NCI-H82 treated with DMSO at 0.1 percent for 48 hours (cell line): Measurements from ENCODE around the gene PRND.
A peak's percentile ranks its signal among the peaks of the same experiment; 100 is the strongest.
"Not testable (repeated sequence)": the region's sequence is repeated elsewhere in the genome, so short reads cannot be mapped to it uniquely, and the experiment has no call there.

Experiments used
- DNase-seq: peaks from one replicate; lab custom pipeline; 2025; ENCODE audit not compliant: unreplicated experiment; lab: John Stamatoyannopoulos, UW

Gene PRND

GRCh38 chr20:4736875-4737274 is 15.2 kb downstream of the PRND start:
- peak; percentile 73 for DNase-seq

- no peak for DNase-seq
Observed at GRCh38 chr20:4737857-4738627, 16.3 kb downstream of the PRND start.

- DNase-seq, result peak; percentile 24
Observed at GRCh38 chr20:4740774-4741431, 19.2 kb downstream of the PRND start.

- DNase-seq, result no peak
Observed at GRCh38 chr20:4748847-4749246, 27.1 kb downstream of the PRND start.

GRCh38 chr20:4749326-4749725 is 27.6 kb downstream of the PRND start:
- DNase-seq, result no peak

DNA sequence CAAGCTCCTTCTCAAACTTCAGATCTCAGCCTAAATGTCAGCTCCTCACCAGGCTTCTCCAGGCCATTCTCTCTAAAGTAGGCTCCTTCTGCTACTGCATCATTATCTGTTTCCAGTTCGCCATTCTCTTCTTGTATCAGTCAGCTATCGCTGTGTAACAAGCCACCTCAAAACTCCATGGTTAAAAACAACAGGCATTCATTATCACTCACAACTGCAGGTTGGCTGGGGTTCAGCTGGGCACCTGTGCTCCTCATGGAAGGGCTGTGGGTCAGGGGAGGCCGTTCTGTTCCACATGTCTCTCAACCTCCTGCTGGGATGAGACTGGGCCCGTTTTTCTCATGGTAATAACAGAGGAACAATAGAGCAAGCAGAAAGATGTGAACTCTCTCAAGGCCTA is 28.7 kb downstream of the PRND start:
- DNase-seq, result no peak

DNA sequence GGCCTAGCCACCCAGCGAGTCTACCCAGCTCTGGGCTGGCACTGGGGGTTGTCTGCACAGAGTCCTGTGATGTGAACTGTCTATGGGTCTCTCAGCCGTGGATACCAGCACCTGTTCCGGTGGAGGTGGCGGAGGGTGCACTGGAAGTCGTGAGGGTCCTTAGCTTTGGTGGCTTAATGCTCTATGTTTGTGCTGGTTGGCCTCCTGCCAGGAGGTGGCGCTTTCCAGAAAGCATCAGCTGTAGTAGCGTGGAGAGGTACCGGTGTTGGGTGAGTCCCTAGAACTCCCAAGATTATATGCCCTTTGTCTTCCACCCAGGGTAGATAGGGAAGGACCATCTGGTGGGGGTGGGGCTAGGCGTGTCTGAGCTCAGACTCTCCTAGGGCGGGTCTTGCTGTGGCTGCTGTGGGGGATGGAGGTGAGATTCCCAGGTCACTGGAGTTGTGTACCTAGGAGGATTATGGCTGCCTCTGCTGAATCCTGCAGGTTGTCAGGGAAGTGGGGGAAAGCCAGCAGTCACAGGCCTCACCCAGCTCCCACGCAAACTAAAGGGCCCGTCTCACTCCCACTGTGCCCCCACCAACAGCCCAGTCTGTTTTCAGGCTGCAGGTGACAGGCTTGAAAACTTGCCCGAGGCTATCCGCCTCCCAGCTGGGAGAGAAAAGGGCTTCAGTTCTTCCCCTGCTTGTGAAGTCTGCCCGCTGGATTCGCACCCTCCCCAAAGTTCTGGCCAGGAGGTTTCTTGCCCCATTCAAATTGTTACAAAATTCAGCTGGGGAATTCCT is 37.6 kb downstream of the PRND start:
- DNase-seq, result peak; percentile 84

DNA sequence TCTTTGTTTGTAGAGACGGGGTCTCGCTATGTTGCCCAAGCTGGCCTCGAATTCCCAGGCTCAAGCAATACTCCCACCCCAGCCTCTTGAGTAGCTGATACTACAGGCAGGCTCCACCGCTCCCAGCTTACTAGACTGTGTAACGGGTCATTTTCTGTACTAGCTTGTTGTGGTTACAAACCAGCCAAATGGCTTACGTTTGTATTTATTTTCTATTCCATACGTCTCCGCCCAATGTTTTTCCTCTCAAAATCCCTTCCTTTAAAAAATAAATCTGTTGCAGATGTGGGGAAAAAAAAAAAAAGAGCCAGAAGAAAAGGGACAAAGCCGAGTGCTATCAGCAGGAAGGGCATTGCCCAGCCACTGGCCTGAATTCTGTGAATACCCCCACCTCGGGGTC is 41.6 kb downstream of the PRND start:
- no peak for DNase-seq

DNA sequence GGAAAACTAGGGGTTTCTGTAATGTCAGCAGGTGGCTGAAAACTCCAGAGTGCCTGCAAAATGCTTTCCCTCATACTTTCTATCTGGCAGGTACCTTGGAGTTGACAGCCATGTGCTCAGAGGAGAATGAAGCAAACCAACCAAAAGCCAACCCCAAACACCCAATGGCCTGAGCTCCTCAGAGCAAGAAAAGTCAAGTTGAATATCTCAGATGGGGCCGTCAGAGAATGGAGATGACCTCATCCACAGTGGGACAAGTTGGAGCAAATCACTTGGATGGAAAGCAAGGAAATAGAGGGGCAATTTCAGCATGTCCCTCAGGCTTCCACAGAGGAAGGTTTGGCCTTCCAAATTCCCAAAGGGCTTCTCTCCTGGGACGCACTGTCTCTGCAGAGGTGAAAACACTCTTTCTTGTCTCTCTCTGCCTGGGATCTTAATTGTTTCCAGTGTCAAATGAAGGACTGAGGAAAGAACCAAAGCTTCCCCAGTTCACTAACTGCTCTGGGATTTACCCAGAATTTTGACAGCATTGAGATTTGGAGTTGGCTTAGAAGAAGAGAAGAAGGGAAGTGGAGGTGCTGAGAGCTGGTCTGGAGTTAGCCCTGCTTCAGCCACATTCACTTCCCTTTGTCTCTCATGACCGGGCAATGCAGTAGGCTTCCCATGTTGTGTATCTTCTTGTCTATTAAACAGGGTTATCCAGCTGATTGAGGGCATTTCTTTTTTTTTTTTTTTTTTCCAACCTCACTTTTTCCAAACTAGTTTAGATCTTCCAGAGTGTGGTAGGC is 42.2 kb downstream of the PRND start:
- DNase-seq, result no peak

- DNase-seq, result no peak
Observed at GRCh38 chr20:4764805-4765204, 43.1 kb downstream of the PRND start.

GRCh38 chr20:4765681-4766080 is 44.0 kb downstream of the PRND start:
- DNase-seq, result no peak

DNA sequence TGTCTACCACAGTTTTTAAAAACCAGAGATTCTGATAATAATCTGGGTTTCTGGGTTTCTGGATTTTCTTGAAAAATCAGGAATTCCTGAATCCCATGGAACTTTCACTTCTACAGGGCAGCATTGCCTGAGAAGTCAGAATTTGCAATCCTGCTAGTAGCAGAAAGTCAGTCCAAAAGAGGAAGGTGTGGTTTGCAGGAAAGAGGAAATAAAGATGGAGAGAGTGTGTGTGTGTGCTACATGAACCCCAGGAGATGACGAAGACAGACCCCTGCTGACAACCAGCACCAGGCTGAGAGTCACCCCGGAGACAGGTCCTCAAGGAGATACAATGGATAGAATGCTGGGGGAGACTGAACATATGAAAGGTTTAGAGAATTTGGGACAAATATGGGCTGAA is 44.9 kb downstream of the PRND start:
- no peak for DNase-seq

GRCh38 chr20:4767084-4767483 is 45.4 kb downstream of the PRND start:
- DNase-seq, result no peak

GRCh38 chr20:4769328-4769727 is 47.6 kb downstream of the PRND start:
- DNase-seq, result no peak

DNA sequence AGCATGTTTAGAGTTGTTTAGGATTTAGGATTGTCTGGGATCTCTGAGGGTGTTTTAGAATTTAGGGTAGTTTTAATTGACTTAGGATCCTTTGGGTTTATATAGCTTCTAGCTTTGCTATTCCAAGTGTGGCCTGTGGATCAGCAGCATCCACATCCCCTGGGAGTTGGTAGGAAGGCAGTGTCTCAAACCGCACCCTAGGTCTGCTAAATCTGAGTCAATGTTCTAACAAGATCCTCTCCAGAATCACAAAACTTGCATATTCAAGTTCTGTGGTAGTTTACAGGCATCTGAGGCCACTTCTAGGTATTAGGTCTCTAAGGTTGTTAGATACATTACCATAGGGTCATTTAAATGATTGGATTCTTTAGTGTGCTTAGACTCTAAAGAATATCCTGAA is 48.3 kb downstream of the PRND start:
- DNase-seq, result peak; percentile 90

DNA sequence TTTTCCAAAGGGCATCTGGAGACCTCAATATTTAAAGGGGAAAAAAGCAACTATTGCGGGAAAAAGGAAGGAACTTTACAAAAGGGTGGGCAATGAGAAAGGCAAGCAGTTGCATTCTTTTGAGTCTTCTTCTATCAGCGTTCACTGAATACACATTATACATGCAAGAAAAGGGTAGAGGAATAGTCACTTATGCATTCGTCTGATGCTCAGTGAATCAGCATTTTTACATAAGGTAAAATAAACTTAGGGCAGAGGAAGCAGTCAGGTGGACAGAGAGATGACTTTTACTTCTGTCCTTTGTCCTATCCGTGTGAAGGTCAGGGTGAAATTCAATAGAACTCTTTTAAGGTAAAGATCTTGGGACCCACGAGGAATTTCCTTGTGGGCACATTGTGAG is 49.3 kb downstream of the PRND start:
- DNase-seq, result no peak

DNA sequence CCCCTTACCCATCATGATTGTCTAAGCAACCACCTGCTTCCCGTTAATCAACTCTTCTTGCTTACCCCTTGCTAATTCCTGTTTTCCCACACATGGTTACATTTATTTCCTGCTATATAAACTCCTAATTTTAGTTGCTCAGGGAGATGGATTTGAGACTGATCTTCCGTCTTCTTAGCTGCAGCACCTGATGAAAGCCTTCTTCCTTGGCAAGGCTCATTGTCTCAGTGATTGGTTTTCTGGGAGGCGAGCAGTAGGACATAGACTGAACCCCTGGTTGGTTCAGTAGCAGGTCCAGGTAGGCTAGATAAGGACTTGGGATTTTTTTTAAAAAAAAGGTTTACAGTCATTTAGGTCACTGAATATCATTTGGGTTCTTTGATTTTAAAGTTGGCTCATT is 50.4 kb downstream of the PRND start:
- no peak for DNase-seq

- DNase-seq, result not testable (repeated sequence)
Observed at GRCh38 chr20:4773014-4773413, 51.3 kb downstream of the PRND start.

DNA sequence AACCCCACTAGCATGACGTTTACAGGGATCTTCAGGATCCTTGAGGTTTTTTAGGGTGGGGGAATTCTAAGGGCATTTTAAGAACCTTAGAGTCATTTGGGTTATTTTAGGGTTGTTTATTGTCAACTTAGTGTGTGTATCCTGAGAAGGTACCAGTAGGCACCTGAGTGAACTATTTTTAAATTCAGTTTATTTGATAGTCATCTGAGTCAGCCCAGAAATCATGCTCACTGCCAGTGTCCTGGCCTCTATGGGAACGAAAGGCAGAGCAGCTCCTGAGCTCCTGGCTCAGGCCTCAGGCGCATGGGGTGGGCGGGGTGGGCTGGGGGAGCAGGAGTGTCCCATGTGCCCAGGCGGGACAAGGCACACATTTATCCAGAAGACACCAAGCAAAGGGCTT is 52.0 kb downstream of the PRND start:
- DNase-seq, result no peak

DNA sequence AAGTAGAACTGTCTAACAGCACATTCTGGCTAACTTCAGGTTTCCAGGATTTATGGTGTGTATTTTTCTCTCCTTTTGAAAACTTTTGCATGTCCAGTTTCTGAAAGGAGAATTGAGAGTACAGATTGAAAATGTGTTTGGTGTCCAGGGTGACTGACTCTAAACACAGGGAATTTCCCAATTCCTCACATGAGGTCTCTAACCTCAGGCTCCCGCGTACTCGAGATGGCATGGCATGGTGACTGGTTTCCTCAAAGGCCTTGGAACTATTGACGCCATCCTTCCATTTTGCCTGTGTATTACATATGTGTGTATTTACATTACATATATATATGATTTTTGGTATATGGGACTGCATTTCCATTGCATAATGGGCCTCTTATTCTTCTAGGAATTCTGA is 52.5 kb downstream of the PRND start:
- DNase-seq, result no peak
